Endothelial cell of umbilical vein (primary cell): ENCODE measurements around the gene SYT8. TPM values are rescaled to one million over a fixed set of nuclear protein-coding genes. Genes with fewer than 3 reads are reported as not detected.

Source experiments
- BruUV-seq: library from RNA; stranded (reverse); fragments of 400-500 nt; replicated peaks from 2 replicates; lab custom pipeline; 2021; lab: Mats Ljungman, UMichigan
- CTCF ChIA-PET: fragments of 300-600, 350-600 bp; sonication (Branson Sonifier 250); formaldehyde crosslinking; loops from one replicate; lab custom pipeline; 2021; ENCODE audit warnings: antibody characterized with exemption, inconsistent platforms; lab: Charles Lee
- POLR2A ChIA-PET: fragments of 300-600, 350-600 bp; sonication (Branson Sonifier 250); formaldehyde crosslinking; loops from one replicate; lab custom pipeline; 2021; ENCODE audit warnings: antibody characterized with exemption, inconsistent platforms; lab: Charles Lee
- DNase-seq: peaks from one replicate; pipeline ENCODE4 v3.0.0-alpha.2; 2011; ENCODE audit warnings: low read depth, low spot score
- FAIRE-seq: peaks from 2 replicates; lab custom pipeline; 2011; peaks lifted over from hg19 to GRCh38; lab: Jason Lieb, UNC
- H2AFZ ChIP-seq: 2 replicates; pipeline ENCODE4 v1.6.0; 2012; ENCODE audit warnings: low read depth, low read length, control low read depth, inconsistent platforms
- H3K27ac ChIP-seq: 2 replicates; pipeline ENCODE4 v1.5.1; 2011; ENCODE audit warnings: low read depth, mild to moderate bottlenecking, control low read depth, low read length, moderate library complexity; ENCODE audit not compliant: insufficient read depth
- H3K27me3 ChIP-seq, 2 experiments: 2 replicates each; pipeline versions ENCODE4 v1.6.0 to v1.6.1; 2011; ENCODE audit warnings: low read length in 2 of 2, mixed read lengths in 1 of 2; ENCODE audit not compliant: control insufficient read depth in 2 of 2, insufficient read depth in 2 of 2
- H3K36me3 ChIP-seq, 2 experiments: 2 replicates in 1 of 2; 3 replicates in 1 of 2; pipeline ENCODE4 v1.5.1; 2011; ENCODE audit warnings: low read length in 2 of 2, mild to moderate bottlenecking in 1 of 2, moderate library complexity in 1 of 2; ENCODE audit not compliant: control insufficient read depth in 2 of 2, insufficient read depth in 2 of 2; ENCODE audit errors: extremely low read depth in 1 of 2
- H3K4me1 ChIP-seq: 3 replicates; pipeline ENCODE4 v1.5.1; 2011; ENCODE audit warnings: mild to moderate bottlenecking, low read length; ENCODE audit not compliant: control insufficient read depth, insufficient read depth; ENCODE audit errors: extremely low read depth
- H3K4me2 ChIP-seq: 2 replicates; pipeline ENCODE4 v1.6.1; 2011; ENCODE audit warnings: low read length, control low read depth, mixed read lengths; ENCODE audit not compliant: insufficient read depth
- H3K4me3 ChIP-seq, 3 experiments: fragments of 200-600 bp in 1 of 3; sonication (generic), shearing (Covaris generic) in 1 of 3; replicated peaks in 1 of 3; 2 replicates each; pipeline ENCODE4 v1.5.1; 2011 to 2016; ENCODE audit warnings: control low read depth in 3 of 3, low read length in 3 of 3, mild to moderate bottlenecking in 2 of 3, inconsistent platforms in 1 of 3, low read depth in 1 of 3, moderate library complexity in 1 of 3; ENCODE audit not compliant: insufficient read depth in 1 of 3
- H3K79me2 ChIP-seq: 2 replicates; pipeline ENCODE4 v1.6.0; 2012; ENCODE audit warnings: low read length, inconsistent platforms; ENCODE audit not compliant: control insufficient read depth, insufficient read depth
- H3K9ac ChIP-seq: replicated peaks from 2 replicates; pipeline ENCODE3; 2011; ENCODE audit warnings: low read length, control low read depth; ENCODE audit not compliant: insufficient read depth; ENCODE audit errors: extremely low read depth
- H3K9me1 ChIP-seq: replicated peaks from 3 replicates; pipeline ENCODE4 v1.6.0; 2011; ENCODE audit warnings: mild to moderate bottlenecking, low read length; ENCODE audit not compliant: control insufficient read depth, insufficient read depth; ENCODE audit errors: extremely low read depth
- H3K9me3 ChIP-seq: replicated peaks from 2 replicates; pipeline ENCODE4 v1.5.1; 2012; ENCODE audit warnings: low read length, inconsistent platforms; ENCODE audit not compliant: control insufficient read depth, insufficient read depth
- H4K20me1 ChIP-seq: replicated peaks from 2 replicates; pipeline ENCODE3; 2011; ENCODE audit warnings: mild to moderate bottlenecking, low read length; ENCODE audit not compliant: control insufficient read depth, insufficient read depth; ENCODE audit errors: extremely low read depth
- EZH2 ChIP-seq: IDR thresholded peaks from 2 replicates; pipeline ENCODE4 v1.6.1; 2012; ENCODE audit warnings: borderline replicate concordance, low read depth, mild to moderate bottlenecking, moderate library complexity, low read length, inconsistent platforms; ENCODE audit not compliant: severe bottlenecking
- FOS ChIP-seq: IDR thresholded peaks from 2 replicates; pipeline ENCODE4 v1.6.1; 2011; ENCODE audit warnings: mild to moderate bottlenecking, low read length, moderate library complexity, borderline replicate concordance; ENCODE audit not compliant: insufficient read depth
- GATA2 ChIP-seq: IDR thresholded peaks from 2 replicates; pipeline ENCODE4 v1.7.0; 2011; ENCODE audit warnings: low read depth, mild to moderate bottlenecking, moderate library complexity, mixed read lengths, low read length; ENCODE audit not compliant: insufficient read length, insufficient read depth
- JUN ChIP-seq: IDR thresholded peaks from 2 replicates; pipeline ENCODE4 v1.6.1; 2011; ENCODE audit warnings: borderline replicate concordance, low read depth; ENCODE audit not compliant: insufficient read length, insufficient read depth
- MYC ChIP-seq: IDR thresholded peaks from one replicate; pipeline ENCODE4 v1.6.1; 2011; ENCODE audit warnings: mild to moderate bottlenecking, low read depth, low read length
- POLR2A ChIP-seq: IDR thresholded peaks from 2 replicates; pipeline ENCODE4 v1.6.1; 2012; ENCODE audit warnings: low read depth, mild to moderate bottlenecking, control low read depth, low read length
- POLR2AphosphoS5 ChIP-seq: IDR thresholded peaks from 2 replicates; pipeline ENCODE4 v1.6.1; 2012; ENCODE audit warnings: low read depth, mild to moderate bottlenecking, control low read depth, low read length, moderate library complexity; ENCODE audit not compliant: insufficient read depth
- dilution Hi-C: fragments of 300-500 bp; cut with MboI; formaldehyde crosslinking; loops from one replicate; pipeline ENCODE4 v1.15.0; 2019; ENCODE audit warnings: low sequenced_read_pairs; ENCODE audit not compliant: extremely low pct_ligation_motif_present
- intact Hi-C: fragments of 100-400 bp; cut with micrococcal nuclease; formaldehyde crosslinking; loops from one replicate; pipeline ENCODE4 v1.10.0; 2022
- polyA plus RNA-seq, 4 experiments: library from polyadenylated mRNA; depleted of rRNA in 3 of 4; stranded (reverse) in 3 of 4; unstranded in 1 of 4; fragments of >200 nt; gene quantifications; 2 replicates each; pipeline versions ENCODE4 v1.2.1 to v1.2.3, GENCODE V29; 2011 to 2012; ENCODE audit warnings: missing spikeins in 1 of 4
- total RNA-seq: library from RNA; stranded (reverse); gene quantifications from 2 replicates; pipeline ENCODE4 v1.2.3, GENCODE V29; 2021
- TF ChIP-seq, protein P1 (sequence below): IDR thresholded peaks from 2 replicates; pipeline ENCODE4 v1.6.1; 2011; ENCODE audit not compliant: insufficient read depth, insufficient read length
- TF ChIP-seq, protein P2 (sequence below), 2 donors: IDR thresholded peaks; 1 replicate in 1 of 2; 2 replicates in 1 of 2; pipeline ENCODE4 v1.5.1; 2011; ENCODE audit warnings: low read length in 2 of 2, mild to moderate bottlenecking in 2 of 2, moderate library complexity in 2 of 2, control low read depth in 1 of 2, inconsistent platforms in 1 of 2, low read depth in 1 of 2; ENCODE audit not compliant: insufficient read depth in 1 of 2; ENCODE audit errors: extremely low read depth in 1 of 2

The SYT8 gene
- total and polyA plus RNA-seq, 2 donors (not counting 3 experiments of a cell fraction or from before 2014, with no cell fraction given), result not detected

DNA sequence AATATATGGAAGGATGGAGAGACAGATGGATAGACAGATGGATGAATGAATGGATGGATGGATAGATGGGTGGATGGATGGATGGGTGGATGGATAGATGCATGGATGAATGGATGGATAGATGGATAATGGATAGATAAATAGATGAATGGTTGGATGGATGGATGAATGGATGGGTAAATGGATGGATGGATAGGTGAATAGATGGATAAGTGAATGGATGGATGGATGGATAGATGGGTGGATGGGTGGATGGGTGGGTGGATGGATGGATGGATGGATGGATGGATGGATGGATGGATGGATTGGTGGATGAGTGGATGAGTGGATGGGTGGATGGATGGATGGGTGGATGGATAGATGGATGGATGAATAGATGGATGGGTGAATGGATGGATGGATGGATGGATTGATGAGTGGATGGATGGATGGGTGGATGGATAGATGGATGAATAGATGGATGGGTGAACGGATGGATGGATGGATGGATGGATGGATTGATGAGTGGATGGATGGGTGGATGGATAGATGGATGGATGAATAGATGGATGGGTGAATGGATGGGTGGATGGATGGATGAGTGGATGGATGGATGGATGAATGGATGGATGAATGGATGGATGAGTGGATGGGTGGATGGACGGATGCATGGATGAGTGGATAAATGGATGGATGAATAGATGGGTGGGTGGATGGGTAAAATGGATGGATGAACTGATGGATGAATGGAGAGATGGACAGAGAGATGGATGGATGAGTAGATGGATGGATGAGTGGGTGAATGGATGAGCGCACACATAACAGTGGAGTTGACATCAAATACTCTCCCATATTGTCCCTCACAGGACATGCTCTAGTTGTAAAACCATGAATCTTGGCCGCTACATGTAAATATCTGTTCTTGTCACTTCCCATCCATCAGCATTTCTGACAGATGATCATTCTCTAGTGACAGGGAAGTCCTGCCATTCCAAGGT lies 26.9 kb downstream of the SYT8 start:
- intact Hi-C loops, result no loop called here
- peak; percentile 8 for FAIRE-seq

DNA sequence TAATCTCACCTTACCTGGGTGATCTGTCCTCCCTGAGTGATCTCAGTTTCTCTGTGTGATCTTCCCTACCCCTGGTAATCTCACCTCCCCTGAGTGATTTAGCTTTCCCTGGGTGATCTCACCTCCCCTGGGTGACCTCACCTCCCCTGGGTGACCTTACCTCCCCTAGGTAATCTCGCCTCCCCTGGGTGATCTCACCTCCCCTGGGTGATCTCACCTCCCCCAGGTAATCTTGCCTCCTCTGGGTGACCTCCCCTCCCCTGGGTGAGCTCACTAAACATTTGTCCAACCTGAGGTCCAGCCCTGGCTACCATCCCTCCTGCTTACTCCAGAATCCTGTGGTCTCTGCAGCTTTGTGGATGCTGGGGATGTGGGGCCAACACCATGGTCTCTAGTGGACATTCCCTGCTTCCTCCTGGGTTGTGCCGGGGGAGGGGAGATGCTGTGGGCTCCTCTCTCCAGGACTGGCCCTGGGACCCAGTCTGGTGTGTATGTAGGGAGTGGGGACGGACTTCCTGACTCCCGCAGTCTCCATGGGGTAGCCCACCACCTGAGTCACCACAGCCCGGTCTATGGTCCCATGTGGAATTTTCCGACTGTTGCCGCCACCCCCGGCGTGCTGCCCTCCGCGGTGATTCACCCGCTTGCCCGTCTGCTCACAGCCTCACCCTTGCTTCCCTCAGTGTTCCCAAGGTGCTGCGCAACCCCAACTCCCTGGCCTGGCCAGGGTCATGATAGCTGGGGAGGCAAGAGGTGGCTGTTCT lies 28.0 kb downstream of the SYT8 start:
- intact Hi-C loops (no loop called here), dilution Hi-C loops (no loop called here)
- ChIA-PET CTCF (interaction anchor here (1.0 to 2.2 kb wide), 4 partner anchors 14 to 210 kb away, joined by 3 to 12 read pairs (median 9); no protein-coding TSS in a partner anchor), POLR2A (no interaction called here)
- H2AFZ ChIP-seq, result no peak overlapping the region
- no peak for TF ChIP-seq FOS
- TF ChIP-seq GATA2, result no peak
- TF ChIP-seq JUN, result no peak
- TF ChIP-seq MYC, result no peak
- no peak for TF ChIP-seq POLR2A
- no peak for TF ChIP-seq POLR2AphosphoS5
- TF ChIP-seq, protein P1, sequence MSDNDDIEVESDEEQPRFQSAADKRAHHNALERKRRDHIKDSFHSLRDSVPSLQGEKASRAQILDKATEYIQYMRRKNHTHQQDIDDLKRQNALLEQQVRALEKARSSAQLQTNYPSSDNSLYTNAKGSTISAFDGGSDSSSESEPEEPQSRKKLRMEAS, result no peak
- TF ChIP-seq EZH2, result no peak
- TF ChIP-seq, protein P2, sequence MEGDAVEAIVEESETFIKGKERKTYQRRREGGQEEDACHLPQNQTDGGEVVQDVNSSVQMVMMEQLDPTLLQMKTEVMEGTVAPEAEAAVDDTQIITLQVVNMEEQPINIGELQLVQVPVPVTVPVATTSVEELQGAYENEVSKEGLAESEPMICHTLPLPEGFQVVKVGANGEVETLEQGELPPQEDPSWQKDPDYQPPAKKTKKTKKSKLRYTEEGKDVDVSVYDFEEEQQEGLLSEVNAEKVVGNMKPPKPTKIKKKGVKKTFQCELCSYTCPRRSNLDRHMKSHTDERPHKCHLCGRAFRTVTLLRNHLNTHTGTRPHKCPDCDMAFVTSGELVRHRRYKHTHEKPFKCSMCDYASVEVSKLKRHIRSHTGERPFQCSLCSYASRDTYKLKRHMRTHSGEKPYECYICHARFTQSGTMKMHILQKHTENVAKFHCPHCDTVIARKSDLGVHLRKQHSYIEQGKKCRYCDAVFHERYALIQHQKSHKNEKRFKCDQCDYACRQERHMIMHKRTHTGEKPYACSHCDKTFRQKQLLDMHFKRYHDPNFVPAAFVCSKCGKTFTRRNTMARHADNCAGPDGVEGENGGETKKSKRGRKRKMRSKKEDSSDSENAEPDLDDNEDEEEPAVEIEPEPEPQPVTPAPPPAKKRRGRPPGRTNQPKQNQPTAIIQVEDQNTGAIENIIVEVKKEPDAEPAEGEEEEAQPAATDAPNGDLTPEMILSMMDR (IDR thresholded peaks at IDR 0.05; ENCODE audit: extremely low read depth in 1 of 2, insufficient read depth in 1 of 2, low read depth in 1 of 2, low read length in 2 of 2), result no peak
- H3K4me1 ChIP-seq, result peaks cover 12% of the 10 kb centered on the region
- no peak overlapping the region for H3K9ac ChIP-seq
- no TSS peak for BruUV-seq
- H3K27ac ChIP-seq, result no peak overlapping the region
- H3K27me3 ChIP-seq, result no peaks in the 10 kb centered on the region
- H3K79me2 ChIP-seq, result no peaks in the 10 kb centered on the region
- H3K4me2 ChIP-seq, result no peak overlapping the region
- FAIRE-seq (no peak), DNase-seq (no peak)
- H3K36me3 ChIP-seq, result no peaks in the 10 kb centered on the region
- H3K4me3 ChIP-seq, result no peak overlapping the region
- no peaks in the 10 kb centered on the region for H3K9me3 ChIP-seq
- H3K9me1 ChIP-seq, result no peaks in the 10 kb centered on the region
- no peaks in the 10 kb centered on the region for H4K20me1 ChIP-seq

More for the DNA sequence above, 26.9 kb downstream of the SYT8 start:
- dilution Hi-C loops, result no loop called here
- CTCF ChIA-PET, result interaction anchor here (2.1 to 2.2 kb wide), 2 partner anchors 20 to 168 kb away, joined by 9 to 12 read pairs; no protein-coding TSS in a partner anchor
- Histone ChIP-seq H3K4me1 (peaks cover 12% of the 10 kb centered on the region), H3K79me2 (no peaks in the 10 kb centered on the region), H3K9me3 (no peaks in the 10 kb centered on the region), H4K20me1 (no peaks in the 10 kb centered on the region), H3K27ac (no peak overlapping the region), H3K4me2 (no peak overlapping the region), H3K27me3 (no peaks in the 10 kb centered on the region), H3K4me3 (no peak overlapping the region), H3K9me1 (no peaks in the 10 kb centered on the region), H3K36me3 (no peaks in the 10 kb centered on the region), H3K9ac (no peak overlapping the region), H2AFZ (no peak overlapping the region)
- DNase-seq, result no peak
- POLR2A ChIA-PET, result no interaction called here
- TF ChIP-seq FOS (no peak), MYC (no peak), JUN (no peak), POLR2AphosphoS5 (no peak)
- BruUV-seq, result no TSS peak
